Body of pancreas (tissue), 4 donors: ENCODE data around the gene DBX1.

Experiments
- POLR2A ChIP-seq, 3 donors: fragments of 450-650 bp; IDR thresholded peaks; one replicate each; pipeline ENCODE4 v1.6.1; 2016; ENCODE audit warnings: antibody characterized with exemption in 3 of 3, mild to moderate bottlenecking in 2 of 3
- TF ChIP-seq, protein P1 (sequence below), 7 experiments: fragments of 450-650 bp in 4 of 7; fragments of 200-600 bp in 3 of 7; sonication (generic) in 3 of 7; IDR thresholded peaks; one replicate each; pipeline ENCODE4 v1.5.1; 2016 to 2019; ENCODE audit warnings: antibody characterized with exemption in 7 of 7

DNA sequence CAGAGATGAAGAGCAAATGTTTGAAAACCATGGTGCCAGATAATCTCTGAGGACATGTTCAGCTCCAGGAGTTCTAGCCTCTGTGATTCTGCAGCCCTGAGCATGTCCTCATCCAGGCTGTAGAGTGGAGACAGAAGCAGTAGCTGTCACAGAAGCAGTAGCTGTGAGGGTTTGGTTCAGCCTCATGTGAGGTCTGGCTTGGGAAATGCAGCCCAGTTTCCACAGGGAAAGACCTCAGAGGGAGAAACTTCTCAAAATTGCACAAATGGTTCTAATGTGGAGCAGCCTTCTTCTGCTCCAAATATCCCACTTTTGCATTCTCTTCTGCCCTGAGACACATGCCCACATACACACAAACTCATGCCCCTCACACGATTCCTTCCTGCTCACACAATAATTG lies 48.4 kb downstream of the DBX1 start:
- TF ChIP-seq POLR2A (IDR thresholded peaks at IDR 0.05), result no peak
- TF ChIP-seq, protein P1, sequence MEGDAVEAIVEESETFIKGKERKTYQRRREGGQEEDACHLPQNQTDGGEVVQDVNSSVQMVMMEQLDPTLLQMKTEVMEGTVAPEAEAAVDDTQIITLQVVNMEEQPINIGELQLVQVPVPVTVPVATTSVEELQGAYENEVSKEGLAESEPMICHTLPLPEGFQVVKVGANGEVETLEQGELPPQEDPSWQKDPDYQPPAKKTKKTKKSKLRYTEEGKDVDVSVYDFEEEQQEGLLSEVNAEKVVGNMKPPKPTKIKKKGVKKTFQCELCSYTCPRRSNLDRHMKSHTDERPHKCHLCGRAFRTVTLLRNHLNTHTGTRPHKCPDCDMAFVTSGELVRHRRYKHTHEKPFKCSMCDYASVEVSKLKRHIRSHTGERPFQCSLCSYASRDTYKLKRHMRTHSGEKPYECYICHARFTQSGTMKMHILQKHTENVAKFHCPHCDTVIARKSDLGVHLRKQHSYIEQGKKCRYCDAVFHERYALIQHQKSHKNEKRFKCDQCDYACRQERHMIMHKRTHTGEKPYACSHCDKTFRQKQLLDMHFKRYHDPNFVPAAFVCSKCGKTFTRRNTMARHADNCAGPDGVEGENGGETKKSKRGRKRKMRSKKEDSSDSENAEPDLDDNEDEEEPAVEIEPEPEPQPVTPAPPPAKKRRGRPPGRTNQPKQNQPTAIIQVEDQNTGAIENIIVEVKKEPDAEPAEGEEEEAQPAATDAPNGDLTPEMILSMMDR (IDR thresholded peaks at IDR 0.05), result no peak
